ENCODE measurements around the gene UBA1. TPM values are rescaled to one million over a fixed set of nuclear protein-coding genes. Genes with fewer than 3 reads are reported as not detected.
A peak's percentile ranks its signal among the peaks of the same experiment; 100 is the strongest.

Gene UBA1
- total and polyA plus RNA-seq, 2 of the 8 experiments (the other 6 are each of a cell fraction or from before 2014, with no cell fraction given): 313 to 458 TPM

DNA sequence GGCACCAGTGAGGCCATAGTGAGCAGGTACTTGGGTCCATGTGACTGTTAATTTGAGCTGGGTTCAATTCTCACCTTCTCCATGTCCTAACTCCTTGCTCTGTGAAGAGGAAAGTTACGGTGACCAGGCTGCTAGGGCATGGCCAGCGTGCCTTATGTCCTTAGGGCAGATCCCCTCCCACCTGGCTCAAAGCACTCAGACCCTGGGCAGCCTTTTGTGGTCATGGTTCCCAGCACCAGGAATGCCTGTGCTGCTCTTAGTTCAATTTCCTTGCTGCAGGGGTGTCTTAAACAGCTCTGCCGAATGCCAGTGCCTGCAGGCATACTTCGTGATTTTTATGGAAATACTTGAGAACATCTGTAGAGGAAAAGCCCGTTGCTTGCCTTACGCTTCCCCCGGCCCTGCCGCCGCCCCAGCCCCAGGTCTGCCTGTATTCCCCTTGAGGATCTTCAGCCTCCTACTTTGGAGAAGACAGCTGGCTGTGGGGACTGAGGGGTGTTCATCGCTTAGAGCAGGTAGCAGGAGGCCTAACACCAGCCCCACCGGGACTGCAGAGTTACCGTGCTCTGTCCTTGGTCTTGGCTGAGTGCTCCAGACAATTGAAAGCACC is 21.8 kb downstream of the UBA1 start:
- Histone ChIP-seq H3K4ac (replicated peaks; ENCODE audit: insufficient read length, low read depth, low read length) (no peak overlapping the region), H3K14ac (ENCODE audit: insufficient read length) (no peak overlapping the region), H4K91ac (replicated peaks; ENCODE audit: insufficient read length, low read length) (no peak overlapping the region), H4K8ac (ENCODE audit: extremely low read depth, insufficient read depth, low read length) (0 out of 2 replicates have a peak overlapping the region, but pooled peaks have one; percentile 25), H2BK120ac (replicated peaks; ENCODE audit: low read depth, low read length) (no peak overlapping the region), H3K23me2 (ENCODE audit: low read depth, low read length) (peaks cover 8% of the 10 kb centered on the region; the same call in 1 of the 2 replicates), H3K9me3 (ENCODE audit: insufficient read depth in 2 of 2, low read depth in 1 of 2, low read length in 1 of 2) (no peaks in the 10 kb centered on the region), H3K4me1 (replicated peaks in 1 of 4; ENCODE audit: control insufficient read depth in 3 of 4, insufficient read depth in 4 of 4, low read length in 3 of 4) (peaks cover 0 to 6% (median 3%) of the 10 kb centered on the region in 4 experiments; a peak in 6 of 7 replicates), H3K9ac (replicated peaks in 1 of 4; ENCODE audit: extremely low read depth in 1 of 4, low read depth in 3 of 4, low read length in 3 of 4) (no peak overlapping the region), H3K23ac (ENCODE audit: insufficient read length) (no peak overlapping the region), H3K18ac (ENCODE audit: extremely low read depth, low read length) (no peak overlapping the region), H2BK15ac (ENCODE audit: low read length) (no peak overlapping the region), H3K27ac (ENCODE audit: low read depth, low read length) (no peak overlapping the region), H3K4me3 (ENCODE audit: extremely low read depth in 1 of 4, insufficient read depth in 2 of 4, low read depth in 3 of 4, low read length in 4 of 4) (no peak overlapping the region), H3K27me3 (replicated peaks in 1 of 4; ENCODE audit: control insufficient read depth in 3 of 4, extremely low read depth in 1 of 4, insufficient read depth in 3 of 4, low read length in 3 of 4) (no peaks in the 10 kb centered on the region), H2BK20ac (ENCODE audit: low read length) (no peak overlapping the region), H3K79me1 (ENCODE audit: low read depth, low read length) (peaks cover 1% of the 10 kb centered on the region; the same call in 1 of the 2 replicates), H3K56ac (replicated peaks; ENCODE audit: insufficient read length, low read depth, low read length) (no peak overlapping the region), H2AFZ (ENCODE audit: low read length) (no peak overlapping the region), H4K5ac (ENCODE audit: insufficient read length, low read depth, low read length) (no peak overlapping the region), H2AK5ac (ENCODE audit: low read depth, low read length) (no peak overlapping the region), H2BK5ac (ENCODE audit: low read depth, low read length) (no peak overlapping the region), H3K4me2 (ENCODE audit: insufficient read depth in 1 of 2, low read depth in 2 of 2, low read length in 2 of 2) (no peak overlapping the region; a peak in 1 of 4 replicates), H4K20me1 (replicated peaks in 1 of 2; ENCODE audit: control insufficient read depth in 1 of 2, insufficient read depth in 2 of 2, low read length in 2 of 2) (peaks cover 10 to 20% of the 10 kb centered on the region in 2 experiments), H2BK12ac (ENCODE audit: low read depth, low read length) (no peak overlapping the region), H3K36me3 (ENCODE audit: control insufficient read depth in 2 of 4, insufficient read depth in 4 of 4, low read length in 3 of 4) (peaks cover 22 to 57% (median 42%) of the 10 kb centered on the region in 4 experiments), H3K79me2 (ENCODE audit: control insufficient read depth in 1 of 2, insufficient read depth in 2 of 2, low read length in 2 of 2) (peaks cover 12 to 20% of the 10 kb centered on the region in 2 experiments)
- DNase-seq (ENCODE audit: low read depth in 1 of 2, low spot score in 2 of 2): no peak
- POLR2A ChIA-PET (ENCODE audit: partially characterized antibody): interaction anchor here (0.9 to 6.1 kb wide), 10 partner anchors 11 to 71 kb away, joined by 3 to 63 read pairs (median 4); partner anchors contain the start of genes NDUFB11 and RBM10
- WGBS, 2 experiments (ENCODE audit: extremely low coverage in 1 of 2, insufficient coverage in 1 of 2, insufficient read length in 1 of 2, insufficient replicate concordance in 2 of 2, low coverage in 1 of 2, low lambda C conversion rate in 2 of 2, missing lambda C conversion rate in 1 of 2): 88% methylated on average over 12 of the region's 12 CpGs; no CpG with 5 or more reads in 1 of the 2 experiments
- CTCF ChIA-PET (ENCODE audit: partially characterized antibody): interaction anchor here (1.0 to 1.2 kb wide), 2 partner anchors 13 to 168 kb away, joined by 3 read pairs; no protein-coding TSS in a partner anchor
- no peak for FAIRE-seq
- TF ChIP-seq, protein P1, sequence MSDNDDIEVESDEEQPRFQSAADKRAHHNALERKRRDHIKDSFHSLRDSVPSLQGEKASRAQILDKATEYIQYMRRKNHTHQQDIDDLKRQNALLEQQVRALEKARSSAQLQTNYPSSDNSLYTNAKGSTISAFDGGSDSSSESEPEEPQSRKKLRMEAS (IDR thresholded peaks at IDR 0.05): no peak
- TF ChIP-seq, protein P2, sequence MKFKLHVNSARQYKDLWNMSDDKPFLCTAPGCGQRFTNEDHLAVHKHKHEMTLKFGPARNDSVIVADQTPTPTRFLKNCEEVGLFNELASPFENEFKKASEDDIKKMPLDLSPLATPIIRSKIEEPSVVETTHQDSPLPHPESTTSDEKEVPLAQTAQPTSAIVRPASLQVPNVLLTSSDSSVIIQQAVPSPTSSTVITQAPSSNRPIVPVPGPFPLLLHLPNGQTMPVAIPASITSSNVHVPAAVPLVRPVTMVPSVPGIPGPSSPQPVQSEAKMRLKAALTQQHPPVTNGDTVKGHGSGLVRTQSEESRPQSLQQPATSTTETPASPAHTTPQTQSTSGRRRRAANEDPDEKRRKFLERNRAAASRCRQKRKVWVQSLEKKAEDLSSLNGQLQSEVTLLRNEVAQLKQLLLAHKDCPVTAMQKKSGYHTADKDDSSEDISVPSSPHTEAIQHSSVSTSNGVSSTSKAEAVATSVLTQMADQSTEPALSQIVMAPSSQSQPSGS (IDR thresholded peaks at IDR 0.05; ENCODE audit: low read length): no peak
- TF ChIP-seq JUN (IDR thresholded peaks at IDR 0.05; ENCODE audit: low read depth, low read length) (no peak), TEAD4 (IDR thresholded peaks at IDR 0.05; ENCODE audit: low read depth, low read length) (no peak), SAP30 (IDR thresholded peaks at IDR 0.05; ENCODE audit: insufficient read depth, insufficient replicate concordance, low read length) (no peak), ZNF274 (IDR thresholded peaks at IDR 0.05; ENCODE audit: borderline replicate concordance, extremely low read depth, low read length) (no peak), BRCA1 (IDR thresholded peaks at IDR 0.05; ENCODE audit: low read depth, low read length) (no peak)
- TF ChIP-seq, protein P3, sequence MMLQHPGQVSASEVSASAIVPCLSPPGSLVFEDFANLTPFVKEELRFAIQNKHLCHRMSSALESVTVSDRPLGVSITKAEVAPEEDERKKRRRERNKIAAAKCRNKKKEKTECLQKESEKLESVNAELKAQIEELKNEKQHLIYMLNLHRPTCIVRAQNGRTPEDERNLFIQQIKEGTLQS (IDR thresholded peaks at IDR 0.05; ENCODE audit: insufficient read depth, low read depth, low read length): no peak

Measured in H1 (cell line).